Measurements from ENCODE around the gene PGS1. TPM values are rescaled to one million over a fixed set of nuclear protein-coding genes. Genes with fewer than 3 reads are reported as not detected.

PGS1 gene
- polyA plus RNA-seq, 3 donors, result 26.0 to 87.1 (median 28.0) TPM

DNA sequence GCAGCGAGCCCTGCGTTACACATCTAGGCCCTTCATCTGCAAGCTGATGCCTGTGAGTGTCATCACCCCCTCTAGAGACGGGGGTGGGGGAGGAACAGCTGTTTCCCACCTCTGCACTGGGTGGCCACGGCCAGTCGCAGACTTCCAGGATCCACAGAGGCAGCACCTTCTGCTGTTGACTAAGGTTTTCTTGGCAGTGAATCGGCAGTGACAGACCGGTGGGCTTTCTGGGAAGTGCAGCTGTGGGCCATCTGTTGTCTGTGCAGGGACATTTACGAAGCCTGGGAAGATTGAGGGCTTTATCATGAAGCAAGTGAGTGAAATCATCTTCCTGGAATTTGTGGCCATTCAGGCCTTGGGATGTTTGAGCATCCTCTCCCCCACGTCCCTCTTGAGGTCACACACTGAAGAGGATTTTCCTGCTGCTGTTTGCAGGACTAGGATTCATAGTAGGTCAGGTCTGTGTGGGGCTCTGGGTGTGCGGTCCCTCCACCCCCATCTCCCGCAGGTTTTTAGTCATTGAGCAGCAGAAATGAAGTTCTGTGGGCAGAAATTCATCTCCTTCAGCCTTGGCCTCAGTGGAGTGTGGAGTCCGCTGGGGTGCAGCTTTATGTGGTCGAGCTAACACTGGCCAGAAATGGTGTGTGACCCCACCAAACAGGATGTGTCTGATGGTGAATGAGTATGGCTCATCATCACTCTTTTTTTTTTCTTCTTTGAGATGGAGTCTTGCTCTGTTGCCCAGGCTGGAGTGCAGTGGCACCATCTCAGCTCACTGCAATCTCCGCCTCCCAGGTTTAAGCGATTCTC lies 12.0 kb downstream of the PGS1 start:
- DNase-seq, result no peak
- Mint-ChIP-seq H3K9me3 (no peaks in the 10 kb centered on the region), H3K27ac (peak overlapping the region; percentile 97 to 100 (median 98)), H3K4me3 (no peak overlapping the region), H3K36me3 (peaks cover 58 to 75% of the 10 kb centered on the region in 2 donors), H3K4me1 (peaks cover 51% of the 10 kb centered on the region), H3K27me3 (ENCODE audit: low read depth in 3 of 3) (peaks cover 0 to 2% (median 1%) of the 10 kb centered on the region in 3 donors)
- H3K9ac ChIP-seq (ENCODE audit: insufficient read depth, low read length, poor library complexity, severe bottlenecking), result no peak overlapping the region
- H2AFZ ChIP-seq (ENCODE audit: insufficient read depth, low read depth, low read length, poor library complexity, severe bottlenecking), result no peak overlapping the region
- H3K27me3 ChIP-seq (ENCODE audit: control insufficient read depth in 2 of 2, insufficient read depth in 2 of 2, low read length in 2 of 2), result no peaks in the 10 kb centered on the region
- H3K36me3 ChIP-seq (replicated peaks in 1 of 2; ENCODE audit: control insufficient read depth in 1 of 2, insufficient read depth in 2 of 2, low read length in 2 of 2), result peaks cover 24 to 52% of the 10 kb centered on the region in 2 donors
- H3K27ac ChIP-seq (ENCODE audit: low read depth in 1 of 2, low read length in 2 of 2), result peak overlapping the region; percentile 66 to 99
- no peaks in the 10 kb centered on the region for H3K9me3 ChIP-seq (replicated peaks in 1 of 2; ENCODE audit: control insufficient read depth in 1 of 2, insufficient read depth in 1 of 2, low read length in 2 of 2)
- no peak overlapping the region for H3K4me3 ChIP-seq (replicated peaks in 1 of 3; ENCODE audit: low read depth in 2 of 3, low read length in 3 of 3)
- intact Hi-C loops (cut with micrococcal nuclease), result no loop called here
- H3K4me2 ChIP-seq (replicated peaks; ENCODE audit: extremely low read depth, low read length, poor library complexity, severe bottlenecking), result no peak overlapping the region
- TF ChIP-seq, protein P1, sequence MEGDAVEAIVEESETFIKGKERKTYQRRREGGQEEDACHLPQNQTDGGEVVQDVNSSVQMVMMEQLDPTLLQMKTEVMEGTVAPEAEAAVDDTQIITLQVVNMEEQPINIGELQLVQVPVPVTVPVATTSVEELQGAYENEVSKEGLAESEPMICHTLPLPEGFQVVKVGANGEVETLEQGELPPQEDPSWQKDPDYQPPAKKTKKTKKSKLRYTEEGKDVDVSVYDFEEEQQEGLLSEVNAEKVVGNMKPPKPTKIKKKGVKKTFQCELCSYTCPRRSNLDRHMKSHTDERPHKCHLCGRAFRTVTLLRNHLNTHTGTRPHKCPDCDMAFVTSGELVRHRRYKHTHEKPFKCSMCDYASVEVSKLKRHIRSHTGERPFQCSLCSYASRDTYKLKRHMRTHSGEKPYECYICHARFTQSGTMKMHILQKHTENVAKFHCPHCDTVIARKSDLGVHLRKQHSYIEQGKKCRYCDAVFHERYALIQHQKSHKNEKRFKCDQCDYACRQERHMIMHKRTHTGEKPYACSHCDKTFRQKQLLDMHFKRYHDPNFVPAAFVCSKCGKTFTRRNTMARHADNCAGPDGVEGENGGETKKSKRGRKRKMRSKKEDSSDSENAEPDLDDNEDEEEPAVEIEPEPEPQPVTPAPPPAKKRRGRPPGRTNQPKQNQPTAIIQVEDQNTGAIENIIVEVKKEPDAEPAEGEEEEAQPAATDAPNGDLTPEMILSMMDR (IDR thresholded peaks at IDR 0.05), result no peak
- peaks cover 52 to 53% of the 10 kb centered on the region in 2 donors for H3K4me1 ChIP-seq (ENCODE audit: control insufficient read depth in 1 of 2, insufficient read depth in 2 of 2, low read length in 2 of 2)
- H3K79me2 ChIP-seq (ENCODE audit: insufficient read depth, low read length), result peaks cover 85% of the 10 kb centered on the region
- WGBS (ENCODE audit: insufficient coverage), result 79% methylated on average over 6 of the region's 15 CpGs
- peaks cover 34% of the 10 kb centered on the region for H4K20me1 ChIP-seq (ENCODE audit: insufficient read depth, low read length)

DNA sequence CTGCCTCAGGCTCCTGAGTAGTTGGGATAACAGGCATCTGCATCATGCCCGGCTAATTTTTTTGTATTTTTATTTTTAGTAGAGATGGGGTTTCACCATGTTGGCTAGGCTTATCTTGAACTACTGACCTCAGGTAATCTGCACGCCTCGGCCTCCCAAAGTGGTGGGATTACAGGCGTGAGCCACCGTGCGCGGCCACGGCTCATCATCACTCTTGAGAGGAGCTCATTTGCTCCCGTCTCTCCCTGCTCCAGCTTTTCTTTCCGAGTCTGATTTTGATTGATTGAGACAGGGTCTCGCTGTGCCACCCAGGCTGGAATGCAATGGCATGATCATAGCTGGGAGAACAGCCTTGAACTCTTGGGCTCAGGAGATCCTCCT lies 12.6 kb downstream of the PGS1 start:
- peaks cover 46 to 47% of the 10 kb centered on the region in 2 donors for H3K4me1 ChIP-seq (ENCODE audit: control insufficient read depth in 1 of 2, insufficient read depth in 2 of 2, low read length in 2 of 2)
- peak overlapping the region in 1 of 2 donors; percentile 99 for H3K27ac ChIP-seq (ENCODE audit: low read depth in 1 of 2, low read length in 2 of 2)
- H3K27ac Mint-ChIP-seq, result peak overlapping the region in 4 of 7 donors; percentile 49 to 99 (median 98)

More for the DNA sequence above, 12.6 kb downstream of the PGS1 start:
- intact Hi-C loops (cut with micrococcal nuclease), result no loop called here
- H3K79me2 ChIP-seq (ENCODE audit: insufficient read depth, low read length), result peaks cover 85% of the 10 kb centered on the region
- H3K9me3 Mint-ChIP-seq, result no peaks in the 10 kb centered on the region
- peaks cover 40% of the 10 kb centered on the region for H4K20me1 ChIP-seq (ENCODE audit: insufficient read depth, low read length)
- H3K4me2 ChIP-seq (replicated peaks; ENCODE audit: extremely low read depth, low read length, poor library complexity, severe bottlenecking), result no peak overlapping the region
- H3K9me3 ChIP-seq (replicated peaks in 1 of 2; ENCODE audit: control insufficient read depth in 1 of 2, insufficient read depth in 1 of 2, low read length in 2 of 2), result no peaks in the 10 kb centered on the region
- no peaks in the 10 kb centered on the region for H3K27me3 ChIP-seq (ENCODE audit: control insufficient read depth in 2 of 2, insufficient read depth in 2 of 2, low read length in 2 of 2)
- no peak overlapping the region for H3K4me3 ChIP-seq (replicated peaks in 1 of 3; ENCODE audit: low read depth in 2 of 3, low read length in 3 of 3)
- no peak overlapping the region for H3K4me3 Mint-ChIP-seq
- 100% methylated on average over 9 of the region's 11 CpGs for WGBS (ENCODE audit: insufficient coverage)
- DNase-seq, result no peak
- peaks cover 59 to 75% of the 10 kb centered on the region in 2 donors for H3K36me3 Mint-ChIP-seq
- no peak overlapping the region for H3K9ac ChIP-seq (ENCODE audit: insufficient read depth, low read length, poor library complexity, severe bottlenecking)
- peaks cover 28 to 58% of the 10 kb centered on the region in 2 donors for H3K36me3 ChIP-seq (replicated peaks in 1 of 2; ENCODE audit: control insufficient read depth in 1 of 2, insufficient read depth in 2 of 2, low read length in 2 of 2)
- peaks cover 0 to 2% (median 1%) of the 10 kb centered on the region in 3 donors for H3K27me3 Mint-ChIP-seq (ENCODE audit: low read depth in 3 of 3)
- peaks cover 45% of the 10 kb centered on the region for H3K4me1 Mint-ChIP-seq
- no peak overlapping the region for H2AFZ ChIP-seq (ENCODE audit: insufficient read depth, low read depth, low read length, poor library complexity, severe bottlenecking)
- TF ChIP-seq, protein P1 (IDR thresholded peaks at IDR 0.05), result no peak

Measured in CD14-positive monocyte (primary cell).